ENCODE data around the gene WDR59. TPM values are rescaled to one million over a fixed set of nuclear protein-coding genes. Genes with fewer than 3 reads are reported as not detected.
A peak's percentile ranks its signal among the peaks of the same experiment; 100 is the strongest.

WDR59 gene
- total RNA-seq, 2 donors from 2014 or later: 105 to 110 TPM

DNA sequence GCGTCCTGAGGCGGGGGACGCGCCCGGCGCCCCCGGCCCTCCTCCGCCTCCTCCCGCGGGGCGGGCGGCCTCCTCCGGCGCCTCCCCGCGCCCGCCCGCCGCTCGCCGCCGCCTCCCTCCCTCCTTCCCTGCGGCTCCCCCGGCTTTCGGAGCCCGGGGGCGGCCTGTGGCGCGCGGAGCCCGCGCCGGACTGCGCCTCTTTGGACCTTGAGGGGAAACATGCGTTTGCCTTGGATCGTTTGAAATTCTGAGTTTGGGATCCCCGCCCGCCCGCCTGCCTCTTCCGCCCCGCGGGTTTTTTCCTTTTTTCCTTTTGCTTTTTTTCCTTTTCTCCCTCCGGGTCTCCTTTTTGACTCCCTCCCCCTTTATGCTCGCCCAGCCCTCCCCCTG, 14.3 kb upstream of the WDR59 start:
- Mint-ChIP-seq H3K4me1 (peaks cover 39% of the 10 kb centered on the region), H3K4me3 (peak overlapping the region; percentile 69), H3K27me3 (ENCODE audit: insufficient read depth) (peaks cover 6% of the 10 kb centered on the region), H3K36me3 (ENCODE audit: low read depth) (peaks cover 3% of the 10 kb centered on the region), H3K27ac (no peak overlapping the region), H3K9me3 (no peaks in the 10 kb centered on the region)
- Histone ChIP-seq H3K27me3 (ENCODE audit: control insufficient read depth, insufficient read depth, low read length, poor library complexity, severe bottlenecking) (no peaks in the 10 kb centered on the region), H3K36me3 (ENCODE audit: control insufficient read depth, insufficient read depth, low read length) (no peaks in the 10 kb centered on the region), H3K4me1 (ENCODE audit: control insufficient read depth, insufficient read depth, low read length) (peaks cover 5% of the 10 kb centered on the region), H3K9me3 (ENCODE audit: control insufficient read depth, low read length) (no peaks in the 10 kb centered on the region), H3K4me3 (ENCODE audit: low read length) (peak overlapping the region; percentile 90), H3K9ac (ENCODE audit: extremely low read depth, low read length, poor library complexity, severe bottlenecking) (peak overlapping the region; percentile 42), H3K27ac (ENCODE audit: low read depth, low read length) (peak overlapping the region; percentile 54)
- TF ChIP-seq, protein P1, sequence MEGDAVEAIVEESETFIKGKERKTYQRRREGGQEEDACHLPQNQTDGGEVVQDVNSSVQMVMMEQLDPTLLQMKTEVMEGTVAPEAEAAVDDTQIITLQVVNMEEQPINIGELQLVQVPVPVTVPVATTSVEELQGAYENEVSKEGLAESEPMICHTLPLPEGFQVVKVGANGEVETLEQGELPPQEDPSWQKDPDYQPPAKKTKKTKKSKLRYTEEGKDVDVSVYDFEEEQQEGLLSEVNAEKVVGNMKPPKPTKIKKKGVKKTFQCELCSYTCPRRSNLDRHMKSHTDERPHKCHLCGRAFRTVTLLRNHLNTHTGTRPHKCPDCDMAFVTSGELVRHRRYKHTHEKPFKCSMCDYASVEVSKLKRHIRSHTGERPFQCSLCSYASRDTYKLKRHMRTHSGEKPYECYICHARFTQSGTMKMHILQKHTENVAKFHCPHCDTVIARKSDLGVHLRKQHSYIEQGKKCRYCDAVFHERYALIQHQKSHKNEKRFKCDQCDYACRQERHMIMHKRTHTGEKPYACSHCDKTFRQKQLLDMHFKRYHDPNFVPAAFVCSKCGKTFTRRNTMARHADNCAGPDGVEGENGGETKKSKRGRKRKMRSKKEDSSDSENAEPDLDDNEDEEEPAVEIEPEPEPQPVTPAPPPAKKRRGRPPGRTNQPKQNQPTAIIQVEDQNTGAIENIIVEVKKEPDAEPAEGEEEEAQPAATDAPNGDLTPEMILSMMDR (conservative IDR thresholded peaks at IDR 0.05): no peak
- 0% methylated on average over 42 of the region's 44 CpGs; no CpG with 5 or more reads in 1 of the 2 experiments for WGBS, 2 experiments (ENCODE audit: insufficient coverage in 1 of 2, insufficient read length in 1 of 2)
- DNase-seq: peak; percentile 63

DNA sequence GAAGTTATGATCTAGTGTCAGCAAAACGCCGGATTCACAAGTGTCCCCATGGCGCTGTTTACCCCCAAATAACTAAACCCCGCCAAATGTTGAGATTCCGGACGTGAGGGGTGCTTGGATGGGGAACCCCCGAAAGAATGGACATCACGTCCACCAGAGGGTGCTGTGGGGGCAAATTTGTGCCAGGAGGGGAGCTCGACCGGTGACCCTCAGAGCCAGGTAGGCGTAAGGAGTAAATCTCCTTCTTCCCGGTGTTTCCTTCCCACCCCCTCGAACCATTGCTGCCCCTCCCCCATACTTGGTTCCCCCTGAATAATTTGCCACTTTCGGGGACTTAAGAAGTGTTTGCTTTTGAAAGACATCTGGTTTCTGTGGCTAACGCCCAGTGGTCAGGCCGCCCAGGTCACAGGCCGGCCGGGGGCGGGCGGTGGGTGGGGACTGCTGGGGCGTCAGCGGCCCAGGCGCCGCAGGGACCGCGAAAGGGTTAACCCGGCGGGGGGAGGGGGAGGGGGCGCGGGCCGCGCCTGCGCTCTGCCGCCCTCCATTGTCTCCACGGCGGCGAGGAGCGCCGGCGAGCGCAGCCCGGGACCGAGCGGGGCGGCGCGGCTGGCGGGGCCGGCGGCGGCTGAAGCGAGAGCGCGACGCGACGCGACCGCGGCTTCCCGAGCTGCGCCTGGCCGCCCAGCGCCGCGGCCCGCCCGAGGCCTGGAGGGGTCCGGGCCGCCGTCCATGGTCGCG, 13.7 kb upstream of the WDR59 start, which contains the start of gene ZNRF1:
TSS of gene ZNRF1 (plus strand) at position 544 of the 738 bp plus-strand sequence. CDS start 648 bp downstream, outside the sequence.
- peaks cover 5% of the 10 kb centered on the region for H3K4me1 ChIP-seq (ENCODE audit: control insufficient read depth, insufficient read depth, low read length)
- WGBS, 2 experiments (ENCODE audit: insufficient coverage in 1 of 2, insufficient read length in 1 of 2): 3 to 13% methylated on average over 17 to 68 of the region's 73 CpGs
- peak within 1 kb of the TSS; percentile 90 for H3K4me3 ChIP-seq (ENCODE audit: low read length)
- Mint-ChIP-seq H3K4me1 (peaks cover 38% of the 10 kb centered on the region), H3K36me3 (ENCODE audit: low read depth) (peaks cover 2% of the 10 kb centered on the region), H3K4me3 (peak within 1 kb of the TSS; percentile 69), H3K27me3 (ENCODE audit: insufficient read depth) (peaks cover 6% of the 10 kb centered on the region), H3K27ac (peak within 1 kb of the TSS; percentile 90), H3K9me3 (no peaks in the 10 kb centered on the region)
- H3K27ac ChIP-seq (ENCODE audit: low read depth, low read length): peak within 1 kb of the TSS; percentile 54
- H3K9ac ChIP-seq (ENCODE audit: extremely low read depth, low read length, poor library complexity, severe bottlenecking): peak within 1 kb of the TSS; percentile 42
- no peaks in the 10 kb centered on the region for H3K27me3 ChIP-seq (ENCODE audit: control insufficient read depth, insufficient read depth, low read length, poor library complexity, severe bottlenecking)
- TF ChIP-seq, protein P1 (conservative IDR thresholded peaks at IDR 0.05): peak; percentile 96
- H3K9me3 ChIP-seq (ENCODE audit: control insufficient read depth, low read length): no peaks in the 10 kb centered on the region
- no peaks in the 10 kb centered on the region for H3K36me3 ChIP-seq (ENCODE audit: control insufficient read depth, insufficient read depth, low read length)
- DNase-seq: peak; percentile 96

DNA sequence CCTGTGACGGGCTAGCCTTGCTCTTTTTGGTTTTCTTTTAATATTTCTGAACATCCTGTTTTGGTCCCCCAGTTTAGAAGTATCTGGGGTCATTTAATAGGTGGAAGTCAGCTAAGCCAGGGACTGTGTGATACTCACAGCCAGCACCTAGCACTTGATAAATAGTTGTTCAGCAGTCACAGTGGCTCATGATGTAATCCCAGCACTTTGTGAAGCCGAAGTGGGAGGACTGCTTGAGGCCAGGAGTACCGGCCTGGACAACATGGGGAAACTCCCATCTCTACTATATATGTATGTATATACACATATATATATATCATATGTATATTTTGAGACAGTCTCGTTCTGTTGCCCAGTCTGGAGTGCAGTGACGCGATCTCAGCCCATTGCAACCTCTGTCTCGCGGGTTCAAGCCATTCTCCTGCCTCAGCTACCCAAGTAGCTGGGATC, 12.1 kb upstream of the WDR59 start:
- 86 to 93% methylated on average over 1 to 7 of the region's 8 CpGs for WGBS, 2 experiments (ENCODE audit: insufficient coverage in 1 of 2, insufficient read length in 1 of 2)
- H3K36me3 Mint-ChIP-seq (ENCODE audit: low read depth): no peaks in the 10 kb centered on the region
- no peak overlapping the region for H3K27ac Mint-ChIP-seq
- peaks cover 6% of the 10 kb centered on the region for H3K27me3 Mint-ChIP-seq (ENCODE audit: insufficient read depth)
- Histone ChIP-seq H3K4me1 (ENCODE audit: control insufficient read depth, insufficient read depth, low read length) (peaks cover 5% of the 10 kb centered on the region), H3K9ac (ENCODE audit: extremely low read depth, low read length, poor library complexity, severe bottlenecking) (no peak overlapping the region), H3K27me3 (ENCODE audit: control insufficient read depth, insufficient read depth, low read length, poor library complexity, severe bottlenecking) (no peaks in the 10 kb centered on the region), H3K36me3 (ENCODE audit: control insufficient read depth, insufficient read depth, low read length) (no peaks in the 10 kb centered on the region), H3K4me3 (ENCODE audit: low read length) (no peak overlapping the region), H3K9me3 (ENCODE audit: control insufficient read depth, low read length) (no peaks in the 10 kb centered on the region), H3K27ac (ENCODE audit: low read depth, low read length) (no peak overlapping the region)
- H3K4me1 Mint-ChIP-seq: peaks cover 25% of the 10 kb centered on the region
- peak; percentile 55 for DNase-seq
- TF ChIP-seq, protein P1 (conservative IDR thresholded peaks at IDR 0.05): no peak
- no peak overlapping the region for H3K4me3 Mint-ChIP-seq
- no peaks in the 10 kb centered on the region for H3K9me3 Mint-ChIP-seq
